ENCODE results near the gene POU5F1.

The POU5F1 gene

DNA sequence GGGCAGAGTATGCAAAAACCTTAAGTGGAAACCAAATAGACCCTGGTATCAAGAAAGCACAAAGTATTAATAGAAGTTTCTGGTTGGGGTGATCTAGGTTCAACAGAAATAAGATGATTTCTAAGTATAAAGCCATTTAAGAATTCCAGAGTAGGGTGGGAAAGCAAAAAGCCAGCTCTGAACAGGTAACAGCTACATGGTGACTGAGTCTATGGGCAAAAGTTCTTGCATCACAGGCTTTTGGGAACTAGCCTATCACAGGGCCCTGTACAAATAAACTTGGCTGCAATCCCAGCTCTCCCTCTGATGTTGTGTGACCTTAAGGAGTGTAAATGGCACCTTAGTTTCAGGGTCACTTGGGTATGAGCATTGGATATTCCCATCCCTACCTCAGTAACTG is 6.6 kb downstream of the POU5F1 start:
- FAIRE-seq (no peak), DNase-seq (ENCODE audit: insufficient read length, low spot score) (no peak)
- TF ChIP-seq CTCF (IDR thresholded peaks at IDR 0.05; ENCODE audit: insufficient read depth, missing control alignments), result no peak

GRCh38 chr6:31162463-31163165 is 7.9 kb downstream of the POU5F1 start:
- DNase-seq (ENCODE audit: insufficient read length, low spot score) (no peak), FAIRE-seq (no peak)
- no peak for TF ChIP-seq CTCF (IDR thresholded peaks at IDR 0.05; ENCODE audit: insufficient read depth, missing control alignments)

DNA sequence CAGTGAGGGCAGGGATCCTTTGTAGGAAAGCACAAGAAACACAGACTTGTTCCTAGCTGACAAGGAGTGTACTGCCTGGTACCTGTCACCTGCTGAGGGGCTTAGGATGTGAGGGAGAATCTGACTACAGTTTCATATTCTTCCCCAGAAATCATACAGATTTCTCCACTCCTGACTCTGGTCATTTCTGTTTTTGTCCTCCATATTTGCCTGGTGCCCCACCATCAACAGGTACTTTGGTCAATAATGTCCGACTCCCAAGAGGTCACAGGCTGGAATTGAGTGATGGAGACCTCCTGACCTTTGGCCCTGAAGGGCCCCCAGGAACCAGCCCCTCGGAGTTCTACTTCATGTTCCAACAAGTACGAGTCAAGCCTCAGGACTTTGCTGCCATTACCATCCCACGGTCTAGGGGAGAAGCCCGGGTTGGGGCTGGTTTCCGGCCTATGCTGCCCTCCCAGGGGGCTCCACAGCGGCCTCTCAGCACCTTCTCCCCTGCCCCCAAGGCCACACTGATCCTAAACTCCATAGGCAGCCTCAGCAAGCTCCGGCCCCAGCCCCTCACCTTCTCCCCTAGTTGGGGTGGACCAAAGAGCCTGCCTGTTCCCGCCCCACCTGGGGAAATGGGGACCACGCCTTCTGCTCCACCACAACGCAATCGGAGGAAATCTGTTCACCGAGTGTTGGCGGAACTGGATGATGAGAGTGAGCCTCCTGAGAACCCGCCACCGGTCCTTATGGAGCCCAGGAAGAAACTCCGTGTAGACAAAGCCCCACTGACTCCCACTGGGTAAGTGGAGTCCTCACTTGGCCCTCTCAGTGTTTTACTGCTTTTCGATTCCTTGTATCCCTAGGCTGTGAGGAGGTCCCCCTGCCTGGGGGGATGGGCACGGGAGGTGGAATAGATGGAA is 9.0 kb downstream of the POU5F1 start:
- no peak for TF ChIP-seq CTCF (IDR thresholded peaks at IDR 0.05; ENCODE audit: insufficient read depth, missing control alignments)
- FAIRE-seq (no peak), DNase-seq (ENCODE audit: insufficient read length, low spot score) (no peak)

GRCh38 chr6:31158863-31159855 is 11.3 kb downstream of the POU5F1 start:
- no peak for TF ChIP-seq CTCF (IDR thresholded peaks at IDR 0.05; ENCODE audit: insufficient read depth, missing control alignments)
- FAIRE-seq (no peak), DNase-seq (ENCODE audit: insufficient read length, low spot score) (no peak)

DNA sequence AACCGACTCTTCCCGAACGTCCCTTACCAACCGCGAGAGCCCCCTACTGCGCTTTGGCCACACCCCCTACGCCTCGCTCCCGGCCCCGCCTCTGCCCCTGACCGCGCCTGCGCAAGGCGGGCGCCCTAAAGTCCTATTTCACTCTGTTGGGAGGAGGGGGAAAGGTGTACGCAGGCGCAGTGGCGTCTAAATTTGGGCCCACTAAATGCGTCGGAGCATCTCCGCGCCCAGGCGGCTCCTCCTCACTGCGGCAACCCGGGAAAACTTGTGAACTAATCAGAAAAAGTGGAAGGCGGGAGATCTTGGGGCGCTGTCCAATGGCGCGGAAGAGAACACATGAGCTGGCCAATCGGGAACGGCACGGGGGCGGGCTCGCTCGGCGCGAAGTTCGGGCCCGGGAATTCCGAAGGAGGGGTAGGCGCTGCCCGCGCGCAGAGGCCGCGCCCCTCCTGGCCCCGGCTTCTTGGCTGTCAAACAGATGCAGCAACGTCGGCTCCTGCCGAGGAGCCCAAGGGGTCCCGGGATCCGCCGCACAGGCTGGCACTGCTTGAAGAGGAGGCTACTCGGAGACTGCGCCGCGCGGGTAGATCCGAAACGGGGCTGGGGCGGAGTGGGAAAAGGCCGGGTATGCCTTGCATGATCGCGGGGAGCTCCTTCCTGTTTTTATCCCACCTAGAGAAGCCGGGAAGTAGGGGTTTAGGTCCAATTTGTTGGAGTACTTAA is 12.2 kb downstream of the POU5F1 start, which contains the start of gene TCF19:
Gene TCF19, plus strand, starts transcription at position 450 of the 723 bp plus-strand sequence. CDS start 881 bp downstream, outside the sequence.
- DNase-seq (ENCODE audit: insufficient read length, low spot score) (peak; percentile 99), FAIRE-seq (no peak)
- no peak for TF ChIP-seq CTCF (IDR thresholded peaks at IDR 0.05; ENCODE audit: insufficient read depth, missing control alignments)

DNA sequence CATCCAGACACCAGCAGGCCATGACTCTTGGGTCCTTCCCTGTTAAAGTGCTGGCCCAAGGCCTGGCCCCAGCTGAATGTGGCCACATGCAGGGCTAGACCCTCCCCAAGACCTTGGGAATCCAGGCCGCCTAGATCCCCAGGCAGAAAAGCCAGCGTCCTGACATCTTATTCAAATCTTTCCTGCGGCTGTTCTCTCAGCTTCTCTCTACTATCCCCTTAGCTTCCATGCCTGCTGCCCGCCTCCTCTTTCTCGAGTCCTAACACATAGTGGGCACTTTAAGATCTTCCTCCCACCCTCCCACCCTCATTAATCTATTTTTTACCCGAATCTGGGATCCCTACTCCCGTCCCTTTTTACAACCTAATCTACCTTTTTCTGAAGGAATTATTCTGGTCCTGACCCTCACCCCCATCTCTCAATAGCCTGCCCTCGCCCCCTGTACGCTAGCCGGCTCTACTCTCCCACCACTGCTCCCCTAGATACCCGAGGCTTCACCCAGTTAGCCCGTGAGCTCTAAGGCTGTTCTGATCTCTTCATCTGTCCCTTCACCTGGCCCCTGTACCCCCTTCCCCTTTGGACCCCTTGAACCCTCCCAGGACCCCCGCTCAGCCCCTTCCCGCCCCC is 12.9 kb downstream of the POU5F1 start, which contains the start of gene CCHCR1:
Gene CCHCR1, minus strand, starts transcription at position 290 of the 627 bp plus-strand sequence. Its CDS starts 202 bp downstream, at position 88.
- FAIRE-seq, result no peak

More for the DNA sequence above, 12.9 kb downstream of the POU5F1 start, which contains the start of gene CCHCR1:
- TF ChIP-seq CTCF (IDR thresholded peaks at IDR 0.05; ENCODE audit: insufficient read depth, missing control alignments), result no peak
- DNase-seq (ENCODE audit: insufficient read length, low spot score), result no peak
